HG02885 (cell line): ENCODE data around the gene PROC.
"Not testable (repeated sequence)": the region's sequence is repeated elsewhere in the genome, so short reads cannot be mapped to it uniquely, and the experiment has no call there.

Experiments used
- ATAC-seq: cut with Tn5 transposase; IDR thresholded peaks from one replicate; pipeline ENCODE4 v1.9.1; 2021; ENCODE audit warnings: mild to moderate bottlenecking; ENCODE audit not compliant: unreplicated experiment, poor library complexity

Gene PROC

DNA sequence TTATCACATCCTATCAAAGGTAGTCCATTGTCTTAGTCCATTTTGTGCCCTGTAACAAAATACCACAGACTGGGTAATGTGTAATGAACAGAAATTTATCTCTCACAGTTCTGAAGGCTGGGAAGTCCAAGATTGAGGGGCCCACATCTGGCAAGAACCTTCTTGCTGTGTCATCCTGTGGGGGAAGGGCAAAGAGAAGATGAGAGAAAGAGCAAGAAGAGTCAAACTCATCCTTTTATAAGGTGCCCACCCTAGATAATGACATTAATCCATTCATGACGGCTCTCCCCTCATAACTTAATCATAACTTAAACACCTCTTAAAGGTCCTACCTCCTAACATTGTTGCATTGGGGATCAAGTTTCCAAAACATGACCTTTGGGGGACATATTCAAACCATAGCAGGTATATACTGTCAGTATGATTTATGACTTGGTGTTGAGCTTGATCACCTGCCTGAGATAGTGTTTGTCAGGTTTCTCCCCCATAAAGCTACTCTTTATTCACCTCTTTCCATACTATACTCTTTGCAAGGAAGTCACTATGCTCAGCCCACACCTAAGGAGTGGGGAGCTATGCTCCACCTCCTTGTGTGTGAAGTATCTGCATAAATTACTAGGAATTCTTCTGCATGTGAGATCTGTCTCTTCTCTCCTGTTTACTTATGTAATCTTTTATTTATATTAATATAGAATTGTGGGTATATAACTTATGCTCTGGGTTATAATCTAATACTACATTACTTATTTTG lies 25.2 kb upstream of the PROC start:
- ATAC-seq, result no peak

DNA sequence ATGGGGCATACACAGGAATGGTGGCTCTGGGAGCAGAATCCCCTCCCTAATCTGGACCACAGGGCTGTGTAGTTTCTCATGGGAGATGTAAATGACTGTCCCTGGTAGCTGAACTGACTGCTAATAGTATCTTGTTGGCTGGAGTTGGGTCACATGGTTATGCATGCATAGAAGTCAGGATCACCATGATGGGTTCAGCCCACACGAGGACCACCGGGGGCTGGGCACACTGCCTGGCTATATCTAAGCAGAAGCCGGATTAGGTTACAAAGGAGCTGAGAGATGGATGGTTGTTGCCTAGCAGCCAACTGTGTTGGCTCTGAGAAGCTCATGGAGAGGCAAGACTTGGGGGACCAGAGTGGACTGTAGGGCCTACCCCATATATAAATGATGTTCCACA lies 23.7 kb upstream of the PROC start:
- ATAC-seq, result no peak

DNA sequence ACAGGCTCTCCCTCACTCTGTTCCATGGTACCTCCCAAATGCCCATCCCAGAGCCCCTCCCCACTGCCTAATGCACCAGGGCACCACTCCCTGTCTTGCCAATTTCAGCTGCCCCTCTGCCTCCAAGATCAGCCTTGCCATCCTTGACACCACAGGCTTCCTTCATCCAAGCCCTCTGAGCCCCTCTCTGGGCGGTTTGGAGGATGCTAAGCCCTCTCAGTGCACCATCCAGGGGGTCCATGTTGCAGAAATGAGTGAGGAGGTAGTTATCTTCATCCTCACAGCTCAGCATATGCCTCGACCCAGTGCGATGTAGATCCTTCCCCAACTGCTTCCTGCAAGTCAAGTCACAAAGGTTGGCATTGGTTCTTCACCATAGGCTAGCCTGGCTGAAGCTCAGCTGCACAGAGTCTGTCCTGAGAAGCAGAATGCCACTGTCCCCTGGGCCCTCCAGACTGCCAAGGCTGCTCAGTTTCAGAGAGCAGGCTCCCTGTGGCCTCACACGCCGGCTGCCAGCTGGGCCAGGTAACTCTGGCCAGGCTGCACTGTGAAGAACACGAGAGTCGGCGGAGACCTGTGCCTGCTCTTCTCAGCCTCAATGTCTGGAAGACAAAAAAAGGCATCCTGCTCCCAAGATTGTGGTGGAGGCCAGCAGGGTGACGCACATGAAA lies 20.5 kb upstream of the PROC start:
- ATAC-seq, result peak; percentile 1

DNA sequence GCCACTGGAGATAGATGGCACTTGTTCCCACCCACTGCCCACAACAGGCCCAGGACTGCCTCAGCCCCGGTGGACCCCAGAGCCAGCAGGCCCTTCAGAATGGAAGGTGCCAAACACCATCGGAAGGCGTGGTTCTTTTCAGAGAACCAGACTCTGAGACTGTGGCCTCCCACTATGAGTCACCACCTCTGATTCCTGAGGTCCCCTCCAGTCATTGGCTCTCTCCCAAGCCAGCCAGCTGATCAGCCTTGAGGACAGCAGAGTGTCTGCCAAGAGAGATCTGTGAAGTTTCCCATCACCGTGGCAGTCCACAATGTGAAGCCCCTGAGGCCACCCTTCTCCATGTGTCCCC lies 20.0 kb upstream of the PROC start:
- peak; percentile 91 for ATAC-seq

DNA sequence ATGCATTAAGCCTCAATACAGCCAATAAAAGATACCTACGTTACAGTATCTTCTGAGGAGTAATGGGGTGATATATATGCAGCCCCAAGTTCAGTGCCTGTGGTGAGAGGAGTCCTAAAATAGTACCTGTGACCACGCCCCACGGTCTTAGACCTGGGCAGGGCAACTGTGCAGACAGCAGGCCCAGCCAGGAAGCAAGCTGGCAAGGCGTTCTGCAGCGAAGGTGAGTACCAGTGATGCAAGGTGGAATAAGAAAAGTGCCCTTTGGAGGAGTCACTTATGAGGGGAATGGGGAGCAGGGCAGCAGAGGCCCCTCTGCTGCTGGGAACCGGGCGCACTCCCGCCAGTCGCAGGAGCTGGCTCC lies 17.7 kb upstream of the PROC start:
- ATAC-seq, result no peak

DNA sequence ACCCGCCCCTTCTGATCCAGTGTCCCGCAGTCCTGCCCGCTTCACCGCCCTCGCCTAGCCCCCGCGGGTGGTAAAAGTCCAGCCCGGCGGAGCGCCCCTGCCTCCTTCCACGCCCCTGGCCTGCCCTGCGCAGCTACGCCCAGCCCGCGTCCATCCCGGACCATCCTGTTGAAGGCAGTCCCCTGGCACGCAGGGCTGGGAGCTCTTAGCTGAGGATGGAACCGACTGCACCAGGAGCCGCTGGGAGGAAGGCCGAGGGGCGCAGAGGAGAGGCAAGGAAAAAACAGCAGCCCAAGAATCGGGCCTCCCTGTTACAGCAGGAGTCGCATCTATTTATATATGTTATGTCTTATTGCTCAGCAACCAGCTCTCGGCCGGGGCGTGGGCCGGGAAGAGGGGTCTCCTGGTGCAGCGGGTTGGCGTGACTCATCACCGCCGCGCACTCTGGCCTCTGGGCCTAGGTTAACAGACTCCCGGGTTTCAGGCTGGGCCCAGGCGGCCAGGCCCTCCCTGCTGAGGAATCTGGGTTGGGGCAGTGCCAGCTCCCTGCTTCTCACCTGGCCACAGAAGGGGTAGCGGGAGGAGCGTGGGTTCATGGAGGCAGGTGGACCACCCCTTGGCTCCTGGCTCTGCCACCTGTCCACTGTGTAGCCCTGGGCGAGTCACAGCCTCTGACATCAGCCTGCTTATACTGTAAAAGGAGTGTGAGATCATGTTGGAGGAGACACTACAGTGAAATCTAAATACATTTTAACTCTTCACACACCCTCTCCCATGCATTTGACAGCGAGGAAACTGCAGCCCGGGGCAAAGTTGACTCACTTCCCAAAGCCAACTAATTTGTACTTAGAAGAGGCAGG lies 17.1 kb upstream of the PROC start:
- ATAC-seq, result peak; percentile 2

DNA sequence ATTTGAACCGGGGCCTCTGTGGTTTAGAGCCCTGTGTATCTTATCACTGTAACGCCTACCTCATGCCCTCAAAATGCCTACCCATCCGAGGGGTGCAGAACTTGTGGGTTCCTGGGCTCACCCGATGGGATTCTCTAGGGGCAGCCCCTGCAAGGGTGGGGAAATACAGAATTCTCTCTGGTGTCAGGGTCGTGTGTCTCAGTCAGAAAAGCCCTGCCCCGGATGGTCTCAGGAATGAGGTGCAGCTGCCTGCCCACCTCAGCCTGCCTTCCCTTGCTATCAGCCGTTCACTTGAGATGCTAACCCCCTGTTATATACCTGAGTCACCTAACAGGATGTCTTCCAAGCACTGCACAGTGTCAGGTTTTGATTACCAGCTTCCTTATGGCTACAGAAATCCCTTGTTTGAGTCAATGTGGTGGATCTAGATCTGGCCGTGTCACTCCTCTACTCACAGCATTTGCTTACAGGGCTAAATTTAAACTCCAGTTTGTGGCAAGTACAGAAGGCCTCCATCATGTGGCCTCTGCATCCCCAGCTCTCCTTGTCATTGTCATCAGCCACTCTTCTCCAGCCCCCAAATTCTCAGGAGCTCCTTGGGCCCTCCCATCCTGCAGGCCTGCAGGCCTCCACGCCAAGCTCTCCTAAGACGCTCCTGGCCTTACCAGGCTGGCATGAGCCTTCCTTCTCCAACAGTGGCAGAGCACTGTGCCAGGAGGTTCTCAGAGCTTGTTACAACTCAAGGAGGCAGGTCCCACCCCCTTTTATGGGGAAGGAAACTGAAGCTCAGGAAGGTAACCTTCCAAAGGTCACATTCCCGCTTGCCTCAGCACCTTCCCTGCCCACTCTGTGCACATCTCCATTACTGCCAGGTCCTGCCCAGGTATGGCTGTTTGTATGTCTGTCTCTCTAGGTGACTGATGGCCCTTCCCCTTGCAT lies 16.2 kb upstream of the PROC start:
- peak; percentile 39 for ATAC-seq

DNA sequence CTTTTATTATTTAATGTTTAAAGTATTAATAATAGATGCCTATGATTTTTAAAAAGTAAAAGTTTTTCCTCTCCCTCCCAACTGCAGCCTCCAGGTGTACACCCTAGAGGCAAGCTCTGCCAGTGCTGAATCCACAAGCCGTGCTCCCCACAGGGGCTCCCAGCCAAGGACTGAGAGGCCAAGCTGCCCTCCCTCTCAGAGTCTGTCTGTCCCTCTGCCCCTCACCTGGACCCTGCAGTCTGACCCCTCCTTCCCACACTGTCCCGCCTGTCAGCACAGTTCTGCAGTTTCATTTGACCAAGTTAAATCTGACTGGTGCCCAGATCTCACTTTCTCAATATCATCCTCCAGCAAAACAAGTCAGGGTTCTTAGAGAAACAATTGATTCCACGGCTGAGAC lies 14.8 kb upstream of the PROC start:
- no peak for ATAC-seq

DNA sequence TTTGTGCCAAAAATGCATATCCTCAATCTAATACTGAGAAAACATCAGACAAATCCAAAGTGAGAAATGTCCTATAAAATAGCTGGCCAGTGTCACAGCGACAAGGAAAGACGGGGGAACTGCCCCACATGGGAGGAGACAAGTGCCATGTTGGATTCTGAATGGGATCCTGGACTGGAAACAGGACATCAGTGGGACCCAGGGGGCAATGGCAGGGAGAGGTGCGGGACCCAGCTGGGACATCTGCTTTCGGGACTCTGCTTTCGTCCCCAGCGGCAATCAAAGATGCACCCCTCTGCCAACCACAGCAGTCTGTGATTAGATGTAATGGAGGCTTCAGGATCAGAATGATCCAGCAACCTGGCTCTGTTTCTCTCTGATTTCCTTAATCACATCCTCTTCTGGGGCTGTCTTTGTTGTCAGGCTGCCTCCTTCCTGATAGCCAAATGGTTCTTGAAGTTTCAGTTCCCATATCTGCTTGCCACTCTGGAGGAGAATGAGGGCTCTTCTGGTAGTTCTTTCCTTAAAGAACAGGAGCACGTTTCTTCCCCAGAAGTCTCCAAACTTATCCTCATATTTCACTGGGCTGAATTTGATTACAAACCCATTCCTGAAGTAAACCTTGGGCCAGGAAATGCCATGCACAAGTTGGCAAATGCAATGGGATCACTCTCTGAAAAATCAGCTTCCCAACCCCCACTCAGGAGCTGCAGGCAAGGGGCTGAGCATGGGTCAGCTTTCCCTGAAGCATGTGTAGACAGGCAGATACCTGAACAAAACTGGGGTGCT lies 13.6 kb upstream of the PROC start:
- no peak for ATAC-seq

DNA sequence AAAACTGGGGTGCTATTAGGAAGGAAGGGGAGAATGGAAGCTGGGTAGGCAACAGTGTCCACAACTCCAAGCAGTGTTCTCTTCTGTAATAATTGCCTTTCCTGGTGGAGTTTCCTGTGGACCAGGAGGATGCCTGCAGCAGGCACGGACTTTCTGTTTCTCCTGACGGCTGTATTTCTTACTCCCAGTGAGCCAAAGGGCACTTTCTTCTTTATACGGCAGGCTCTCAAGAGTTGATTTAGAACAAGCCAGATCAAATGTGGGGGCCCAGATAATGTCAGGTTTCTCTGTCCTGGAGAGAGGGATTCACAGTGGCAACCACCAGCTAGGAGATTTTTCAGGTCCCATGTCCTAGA lies 13.0 kb upstream of the PROC start:
- no peak for ATAC-seq

DNA sequence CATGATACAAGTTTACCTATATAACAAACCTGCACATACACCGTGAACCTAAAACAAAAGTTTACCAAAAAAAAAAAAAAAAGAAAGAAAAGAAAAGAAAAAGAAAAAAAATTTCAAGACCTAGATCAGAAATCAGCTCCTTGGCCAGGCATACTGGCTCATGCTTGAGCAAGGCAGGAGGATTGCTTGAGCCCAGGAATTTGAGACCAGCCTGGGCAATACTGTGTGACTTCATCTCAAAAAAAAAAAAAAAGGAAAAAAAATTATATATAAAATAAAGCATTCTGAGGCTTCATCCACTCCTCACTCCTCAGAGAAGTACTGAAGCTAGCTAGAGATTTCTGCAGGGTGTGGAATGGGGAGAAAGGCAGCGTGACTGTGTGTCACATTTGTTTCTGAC lies 11.8 kb upstream of the PROC start:
- no peak for ATAC-seq

DNA sequence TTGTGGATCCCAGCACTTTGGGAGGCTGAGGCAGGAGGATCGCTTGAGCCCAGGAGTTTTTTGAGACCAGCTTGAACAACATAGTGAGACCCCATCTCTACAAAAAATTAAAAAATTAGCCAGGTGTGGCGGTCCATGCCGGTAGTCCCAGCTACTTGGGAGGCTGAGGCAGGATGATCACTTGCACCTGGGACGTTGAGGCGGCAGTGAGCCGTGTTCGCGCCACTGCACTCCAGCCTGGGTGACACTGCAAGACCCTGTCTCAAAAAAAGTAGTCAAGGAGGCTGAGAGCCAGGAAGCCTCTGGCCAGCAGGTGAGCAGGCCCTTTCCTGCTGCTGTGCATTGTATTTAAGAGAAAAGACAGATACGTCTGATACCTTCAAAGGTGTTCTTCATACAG lies 11.1 kb upstream of the PROC start:
- no peak for ATAC-seq

DNA sequence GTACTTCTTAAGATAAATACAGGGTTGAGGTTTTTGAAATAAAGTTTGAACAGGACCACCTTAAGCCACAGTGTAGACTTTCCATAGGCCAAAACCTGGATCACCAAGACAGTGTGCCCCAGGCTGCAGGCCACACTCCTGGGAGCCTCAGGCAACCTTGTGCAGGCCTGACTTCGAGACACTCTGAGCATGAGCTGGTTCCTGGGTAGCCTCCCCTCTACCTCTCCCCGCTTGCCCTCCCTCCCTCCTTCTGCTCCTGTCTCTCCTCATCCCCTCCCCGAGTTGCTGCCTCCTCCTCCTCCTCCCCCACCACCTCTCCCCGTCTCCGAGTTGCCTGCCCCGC lies 10.6 kb upstream of the PROC start:
- peak; percentile 32 for ATAC-seq

DNA sequence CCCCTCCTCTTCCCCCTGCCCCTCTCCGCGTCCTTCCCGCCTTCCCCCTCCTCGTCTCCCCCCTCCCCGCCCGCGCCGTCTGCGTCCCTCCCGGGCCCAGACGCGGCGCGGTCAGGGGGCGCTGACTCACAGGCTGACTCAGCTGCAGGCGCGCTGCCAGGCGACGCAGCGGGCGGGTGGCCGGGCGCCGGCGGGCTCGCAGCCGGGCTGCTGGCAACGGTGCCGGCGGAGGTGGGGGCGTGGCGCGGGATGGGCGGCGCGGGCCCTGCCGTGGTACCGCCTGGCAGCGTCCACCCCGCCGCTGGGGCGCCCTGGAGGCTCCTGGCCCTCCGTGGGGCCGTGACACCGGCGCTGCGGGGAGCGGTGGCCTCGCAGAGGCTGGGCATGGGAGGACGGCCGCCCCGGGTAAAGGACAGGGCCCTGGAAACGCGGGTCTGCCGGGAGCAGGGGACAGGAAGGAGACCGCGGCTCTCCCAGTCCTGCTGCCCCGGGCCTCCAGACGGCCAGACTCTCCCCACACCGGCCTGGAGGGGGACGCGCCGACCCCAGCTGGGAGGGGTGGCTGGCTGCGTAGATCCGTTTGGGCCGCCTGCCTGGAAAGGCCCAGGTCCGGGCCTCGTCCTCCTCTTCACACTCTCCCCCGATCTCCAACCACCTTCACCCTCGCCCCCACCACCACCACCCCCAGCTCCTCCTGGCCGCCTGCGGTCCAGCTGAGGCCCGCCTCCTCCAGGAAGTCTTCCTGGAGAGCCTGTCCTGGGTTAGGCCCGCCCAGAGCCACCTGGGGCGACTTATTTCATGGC lies 10.0 kb upstream of the PROC start:
- ATAC-seq, result peak; percentile 69

DNA sequence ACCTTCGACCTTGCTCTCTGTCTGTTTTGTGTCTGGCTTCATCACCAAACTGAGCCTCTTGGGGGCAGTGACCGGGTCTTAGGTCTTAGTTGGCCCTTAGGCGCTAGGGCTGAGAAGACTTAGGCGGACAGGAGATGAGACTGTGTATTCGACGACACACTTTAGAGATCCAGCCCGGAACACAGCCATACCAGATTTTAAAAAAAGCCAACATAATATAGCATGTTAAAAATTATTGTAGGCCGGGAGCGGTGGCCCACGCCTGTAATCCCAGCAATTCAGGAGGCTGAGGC lies 9.5 kb upstream of the PROC start:
- no peak for ATAC-seq

DNA sequence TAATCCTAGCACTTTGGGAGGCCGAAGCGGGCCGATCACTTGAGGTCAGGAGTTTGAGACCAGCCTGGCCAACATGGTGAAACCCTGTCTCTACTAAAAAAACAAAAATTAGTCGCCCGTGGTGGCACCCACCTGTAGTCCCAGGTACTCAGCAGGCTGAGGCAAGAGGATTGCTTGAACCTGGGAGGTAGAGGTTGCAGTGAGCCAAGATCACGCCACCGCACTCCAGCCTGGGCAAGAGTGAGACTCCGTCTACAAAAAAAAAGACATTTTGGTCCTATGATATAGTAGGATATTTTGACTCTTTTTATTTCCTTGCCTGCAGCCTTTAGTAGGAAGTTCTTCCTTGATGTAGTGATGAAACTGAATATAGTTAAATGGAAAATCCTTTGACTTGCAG lies 8.5 kb upstream of the PROC start:
- ATAC-seq, result not testable (repeated sequence)

DNA sequence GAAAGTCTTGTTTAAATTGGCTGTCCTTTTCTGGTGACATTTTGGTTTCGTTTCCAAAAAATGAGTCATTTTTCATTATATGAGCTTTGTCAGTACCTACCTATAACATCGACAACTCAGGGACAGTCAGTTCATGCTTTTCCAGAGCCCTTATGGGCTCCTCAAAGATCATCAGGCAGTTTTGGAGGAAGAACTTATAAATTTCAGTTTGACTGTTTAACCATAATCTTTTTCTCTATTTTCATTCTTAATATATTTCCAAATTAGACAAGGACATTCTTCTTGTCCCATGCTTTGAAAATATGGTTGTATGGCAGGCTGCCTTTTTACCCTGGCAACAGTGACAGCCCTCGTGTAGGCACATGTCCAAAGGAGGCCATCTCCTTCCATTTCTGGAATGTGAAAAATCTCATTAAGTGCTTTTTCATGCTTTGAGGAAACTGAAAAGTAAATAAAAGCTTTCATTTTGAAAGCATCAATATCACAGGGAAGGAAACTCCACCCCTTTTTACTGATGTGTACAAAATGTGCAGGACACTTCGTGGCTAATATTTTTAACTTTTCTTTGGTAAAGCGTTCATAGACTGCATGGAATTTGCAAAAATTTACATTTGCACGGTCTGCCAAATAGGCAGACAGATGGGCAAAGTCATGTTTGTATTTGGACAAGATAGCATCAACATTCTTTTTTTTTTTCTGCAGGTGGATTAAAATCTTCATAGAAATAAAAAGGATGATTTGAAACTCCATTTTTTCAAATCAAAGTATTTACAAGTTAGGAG lies 7.2 kb upstream of the PROC start:
- ATAC-seq, result peak; percentile 61

DNA sequence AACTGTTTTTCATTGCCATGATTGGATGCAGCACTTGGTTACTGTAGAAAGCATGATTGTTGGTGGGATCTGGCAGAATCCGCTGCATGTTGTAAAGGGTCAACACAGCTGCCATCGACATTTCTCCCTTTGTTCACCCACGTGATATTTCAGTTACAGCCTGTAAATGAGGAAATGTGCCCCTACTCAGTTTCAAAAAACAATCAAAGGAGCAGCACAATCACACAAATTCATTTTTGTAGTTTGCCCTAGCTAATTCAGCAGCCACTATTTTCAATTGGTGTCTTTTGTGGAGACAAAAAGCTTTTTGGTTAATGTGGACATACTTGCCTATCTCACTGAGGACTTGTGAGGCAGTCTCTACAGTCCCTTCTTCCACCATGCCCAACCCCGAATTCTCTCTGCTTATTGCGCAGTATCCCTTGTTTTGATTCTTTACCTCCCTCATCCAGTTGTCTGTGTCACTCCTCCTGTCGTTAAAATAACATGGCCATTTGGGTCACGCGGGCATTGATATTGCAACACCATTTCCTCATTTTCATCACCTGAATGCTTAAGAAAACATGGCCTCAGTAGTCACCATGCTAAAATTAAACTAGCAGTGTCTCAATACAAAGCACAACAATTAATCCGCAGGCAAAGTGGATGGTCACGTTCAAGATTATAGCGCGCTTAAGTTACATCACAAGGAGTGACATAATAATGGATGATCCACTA lies 6.4 kb upstream of the PROC start:
- ATAC-seq, result no peak
